Neuronal stem cell (in vitro differentiated cells): ENCODE results near the gene SEMA3E.

Source experiments
- DNase-seq: peaks from one replicate; pipeline ENCODE4 v3.0.0-alpha.2; 2013; ENCODE audit warnings: low spot score
- H2AFZ ChIP-seq: one replicate; pipeline ENCODE4 v1.6.1; 2013; ENCODE audit warnings: mild to moderate bottlenecking, low read length, inconsistent platforms
- H2AK5ac ChIP-seq: 2 replicates; pipeline ENCODE4 v1.6.1; 2013; ENCODE audit warnings: low read depth, mild to moderate bottlenecking, inconsistent platforms, low read length, moderate library complexity, mixed read lengths
- H2BK120ac ChIP-seq: 2 replicates; pipeline ENCODE4 v1.6.1; 2013; ENCODE audit warnings: low read depth, mild to moderate bottlenecking, inconsistent platforms, low read length, moderate library complexity, mixed read lengths
- H2BK12ac ChIP-seq: one replicate; pipeline ENCODE4 v1.6.1; 2013; ENCODE audit warnings: low read length, inconsistent platforms
- H2BK15ac ChIP-seq: 2 replicates; pipeline ENCODE4 v1.6.1; 2013; ENCODE audit warnings: mild to moderate bottlenecking, low read length, inconsistent platforms, mixed read lengths
- H2BK5ac ChIP-seq: one replicate; pipeline ENCODE4 v1.6.1; 2013; ENCODE audit warnings: inconsistent platforms, mild to moderate bottlenecking, low read length, moderate library complexity
- H3K14ac ChIP-seq: one replicate; pipeline ENCODE4 v1.6.1; 2013; ENCODE audit warnings: low read length, inconsistent platforms
- H3K18ac ChIP-seq: 2 replicates; pipeline ENCODE4 v1.6.1; 2013; ENCODE audit warnings: low read length, inconsistent platforms
- H3K23ac ChIP-seq: 2 replicates; pipeline ENCODE4 v1.6.1; 2013; ENCODE audit warnings: low read depth, mild to moderate bottlenecking, mixed read lengths, low read length, inconsistent platforms; ENCODE audit not compliant: poor library complexity
- H3K27ac ChIP-seq: replicated peaks from 3 replicates; pipeline ENCODE4 v1.5.1; 2013; ENCODE audit warnings: low read length, inconsistent platforms
- H3K27me3 ChIP-seq, 3 experiments: 2 replicates each; pipeline ENCODE4 v1.6.1; 2013; ENCODE audit warnings: low read length in 3 of 3, mild to moderate bottlenecking in 2 of 3, inconsistent platforms in 1 of 3, low read depth in 1 of 3, mixed read lengths in 1 of 3, moderate library complexity in 1 of 3; ENCODE audit not compliant: control insufficient read depth in 3 of 3, insufficient read depth in 3 of 3
- H3K36me3 ChIP-seq, 2 donors: replicated peaks in 1 of 2; 2 replicates each; pipeline ENCODE4 v1.6.1; 2013; ENCODE audit warnings: low read length in 2 of 2; ENCODE audit not compliant: control insufficient read depth in 2 of 2, insufficient read depth in 2 of 2
- H3K4ac ChIP-seq: 2 replicates; pipeline ENCODE4 v1.6.1; 2013; ENCODE audit warnings: inconsistent platforms, mild to moderate bottlenecking, low read length, moderate library complexity
- H3K4me1 ChIP-seq, 2 donors: 1 replicate in 1 of 2; 2 replicates in 1 of 2; pipeline ENCODE4 v1.6.1; 2013; ENCODE audit warnings: low read length in 2 of 2, low read depth in 1 of 2; ENCODE audit not compliant: control insufficient read depth in 2 of 2, insufficient read depth in 1 of 2
- H3K4me2 ChIP-seq: one replicate; pipeline ENCODE4 v1.6.1; 2013; ENCODE audit warnings: mild to moderate bottlenecking, low read length, inconsistent platforms; ENCODE audit not compliant: insufficient read depth, poor library complexity, severe bottlenecking
- H3K4me3 ChIP-seq, 2 donors: 2 replicates each; pipeline ENCODE4 v1.5.1; 2013; ENCODE audit warnings: low read length in 2 of 2, mild to moderate bottlenecking in 2 of 2, inconsistent platforms in 1 of 2, moderate library complexity in 1 of 2
- H3K79me1 ChIP-seq: one replicate; pipeline ENCODE4 v1.6.1; 2013; ENCODE audit warnings: low read depth, mild to moderate bottlenecking, inconsistent platforms, low read length, moderate library complexity
- H3K9ac ChIP-seq: one replicate; pipeline ENCODE4 v1.6.1; 2013; ENCODE audit warnings: mild to moderate bottlenecking, low read depth, low read length, inconsistent platforms; ENCODE audit not compliant: poor library complexity
- H3K9me3 ChIP-seq, 2 donors: replicated peaks in 1 of 2; 2 replicates each; pipeline versions ENCODE3 to v1.6.1; 2013; ENCODE audit warnings: low read length in 2 of 2, mild to moderate bottlenecking in 2 of 2, inconsistent platforms in 1 of 2, low read depth in 1 of 2, mixed read lengths in 1 of 2, moderate library complexity in 1 of 2; ENCODE audit not compliant: control insufficient read depth in 2 of 2, insufficient read depth in 1 of 2
- H4K8ac ChIP-seq: one replicate; pipeline ENCODE4 v1.6.1; 2013; ENCODE audit warnings: low read depth, mild to moderate bottlenecking, inconsistent platforms, low read length, moderate library complexity
- H4K91ac ChIP-seq: one replicate; pipeline ENCODE4 v1.6.1; 2013; ENCODE audit warnings: low read length, low read depth, mild to moderate bottlenecking, inconsistent platforms; ENCODE audit not compliant: poor library complexity
- WGBS, 2 donors: extraction: QIAGEN DNeasy Blood & Tissue Kit; methylation state at CpG; one replicate each; pipeline ENCODE4 v1.1.7; 2013; ENCODE audit warnings: missing lambda C conversion rate in 2 of 2, mixed read lengths in 1 of 2; ENCODE audit not compliant: insufficient read length in 2 of 2, insufficient replicate concordance in 1 of 2; ENCODE audit errors: extremely low coverage in 2 of 2; 5-methylcytosine and 5-hydroxymethylcytosine counted together

The SEMA3E gene

GRCh38 chr7:83414947-83415346 is 234.0 kb downstream of the SEMA3E start:
- Histone ChIP-seq H3K79me1 (no peaks in the 10 kb centered on the region), H3K23ac (no peak overlapping the region), H3K4me1 (no peaks in the 10 kb centered on the region), H4K91ac (no peak overlapping the region), H3K18ac (no peak overlapping the region), H2BK12ac (no peak overlapping the region), H3K4me3 (no peak overlapping the region), H3K27me3 (no peaks in the 10 kb centered on the region), H3K4me2 (no peak overlapping the region), H3K27ac (no peak overlapping the region), H3K36me3 (no peaks in the 10 kb centered on the region), H3K9me3 (no peaks in the 10 kb centered on the region), H3K9ac (no peak overlapping the region), H2BK15ac (no peak overlapping the region), H2AFZ (no peak overlapping the region), H3K14ac (no peak overlapping the region), H4K8ac (no peak overlapping the region), H2BK5ac (no peak overlapping the region), H3K4ac (no peak overlapping the region), H2AK5ac (no peak overlapping the region), H2BK120ac (no peak overlapping the region)
- WGBS, 2 donors = no CpG with 5 or more reads among the region's 2 CpGs
- DNase-seq = no peak

DNA sequence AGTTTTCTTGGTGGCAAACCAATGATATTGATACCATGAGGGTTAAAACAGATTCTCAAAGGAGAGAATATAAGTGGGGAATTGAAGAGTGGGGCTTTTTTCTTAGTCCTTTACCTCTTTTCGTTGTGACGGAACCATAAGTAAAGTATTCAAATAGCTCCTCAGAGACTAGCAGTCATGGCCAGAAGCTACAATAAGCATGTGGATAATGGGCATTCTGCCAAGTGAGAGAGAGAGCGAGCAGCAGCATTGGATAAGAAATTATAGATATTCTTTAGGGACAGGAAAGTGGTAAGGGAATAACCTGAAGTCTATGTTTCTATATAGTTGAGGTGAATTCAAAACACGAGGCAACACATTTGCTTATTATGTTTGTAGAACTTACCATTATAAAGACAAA is 235.1 kb downstream of the SEMA3E start:
- Histone ChIP-seq H2AFZ (peak overlapping the region; percentile 47), H3K9ac (no peak overlapping the region), H3K23ac (no peak overlapping the region), H3K79me1 (no peaks in the 10 kb centered on the region), H3K4me1 (no peaks in the 10 kb centered on the region), H2AK5ac (no peak overlapping the region), H2BK12ac (no peak overlapping the region), H3K36me3 (no peaks in the 10 kb centered on the region), H3K27ac (no peak overlapping the region), H3K4me2 (no peak overlapping the region), H2BK120ac (no peak overlapping the region), H3K14ac (no peak overlapping the region), H3K9me3 (no peaks in the 10 kb centered on the region), H3K27me3 (no peaks in the 10 kb centered on the region), H2BK15ac (no peak overlapping the region), H3K4me3 (no peak overlapping the region), H4K8ac (no peak overlapping the region), H3K18ac (no peak overlapping the region), H2BK5ac (no peak overlapping the region), H4K91ac (no peak overlapping the region), H3K4ac (no peak overlapping the region)
- no CpG with 5 or more reads among the region's 4 CpGs for WGBS, 2 donors
- DNase-seq = no peak

DNA sequence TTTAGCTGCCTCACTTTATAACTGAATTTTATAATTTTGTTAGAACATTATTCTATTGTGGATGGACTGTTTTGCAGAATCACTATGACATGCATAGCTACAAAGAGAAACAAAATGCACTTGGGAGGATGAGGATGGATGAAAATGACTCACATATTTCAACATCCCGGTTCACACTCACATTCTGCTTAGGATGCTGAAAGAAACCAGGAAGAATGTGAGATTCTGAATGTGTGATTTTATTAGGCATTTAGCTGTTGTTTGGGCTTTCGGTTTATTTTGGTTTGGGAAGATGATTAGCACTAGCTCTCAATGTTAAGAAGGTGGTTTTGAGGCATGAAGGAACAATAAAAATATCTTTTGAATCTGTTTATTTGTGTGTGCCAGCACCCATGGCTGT is 235.5 kb downstream of the SEMA3E start:
- Histone ChIP-seq H2BK120ac (no peak overlapping the region), H2BK5ac (no peak overlapping the region), H2BK15ac (no peak overlapping the region), H3K23ac (no peak overlapping the region), H3K27ac (no peak overlapping the region), H3K79me1 (no peaks in the 10 kb centered on the region), H3K4me2 (no peak overlapping the region), H3K14ac (no peak overlapping the region), H3K4me1 (no peaks in the 10 kb centered on the region), H3K9ac (no peak overlapping the region), H3K18ac (no peak overlapping the region), H4K91ac (no peak overlapping the region), H2AFZ (peak overlapping the region; percentile 47), H3K4ac (no peak overlapping the region), H3K27me3 (no peaks in the 10 kb centered on the region), H3K36me3 (no peaks in the 10 kb centered on the region), H2BK12ac (no peak overlapping the region), H2AK5ac (no peak overlapping the region), H3K4me3 (no peak overlapping the region), H4K8ac (no peak overlapping the region), H3K9me3 (no peaks in the 10 kb centered on the region)
- DNase-seq = no peak
- 100% methylated on average over 1 of the region's 2 CpGs; no CpG with 5 or more reads in 1 of the 2 donors for WGBS, 2 donors

GRCh38 chr7:83410989-83411591 is 237.8 kb downstream of the SEMA3E start:
- no peak overlapping the region for H3K9ac ChIP-seq
- DNase-seq = peak; percentile 17
- no peak overlapping the region for H3K18ac ChIP-seq
- H3K9me3 ChIP-seq = no peaks in the 10 kb centered on the region
- H3K79me1 ChIP-seq = no peaks in the 10 kb centered on the region
- no peak overlapping the region for H3K27ac ChIP-seq
- no peak overlapping the region for H2BK12ac ChIP-seq
- H3K23ac ChIP-seq = no peak overlapping the region
- no peaks in the 10 kb centered on the region for H3K27me3 ChIP-seq
- no peak overlapping the region for H2AK5ac ChIP-seq
- no peak overlapping the region for H2BK120ac ChIP-seq
- no peak overlapping the region for H3K4me2 ChIP-seq
- H3K4me1 ChIP-seq = no peaks in the 10 kb centered on the region
- no peaks in the 10 kb centered on the region for H3K36me3 ChIP-seq
- H2AFZ ChIP-seq = no peak overlapping the region
- no peak overlapping the region for H4K8ac ChIP-seq
- WGBS, 2 donors = no CpG with 5 or more reads among the region's 3 CpGs
- H3K4ac ChIP-seq = no peak overlapping the region
- no peak overlapping the region for H3K14ac ChIP-seq
- H2BK5ac ChIP-seq = no peak overlapping the region
- H4K91ac ChIP-seq = no peak overlapping the region
- no peak overlapping the region for H2BK15ac ChIP-seq
- no peak overlapping the region for H3K4me3 ChIP-seq
